NCI-H2081 (cell line): ENCODE measurements around the gene ARHGAP44.
A peak's percentile ranks its signal among the peaks of the same experiment; 100 is the strongest.

Experiments used
- DNase-seq, 2 experiments: peaks; one replicate each; lab custom pipeline; 2025; lab: John Stamatoyannopoulos, UW

ARHGAP44 gene

DNA sequence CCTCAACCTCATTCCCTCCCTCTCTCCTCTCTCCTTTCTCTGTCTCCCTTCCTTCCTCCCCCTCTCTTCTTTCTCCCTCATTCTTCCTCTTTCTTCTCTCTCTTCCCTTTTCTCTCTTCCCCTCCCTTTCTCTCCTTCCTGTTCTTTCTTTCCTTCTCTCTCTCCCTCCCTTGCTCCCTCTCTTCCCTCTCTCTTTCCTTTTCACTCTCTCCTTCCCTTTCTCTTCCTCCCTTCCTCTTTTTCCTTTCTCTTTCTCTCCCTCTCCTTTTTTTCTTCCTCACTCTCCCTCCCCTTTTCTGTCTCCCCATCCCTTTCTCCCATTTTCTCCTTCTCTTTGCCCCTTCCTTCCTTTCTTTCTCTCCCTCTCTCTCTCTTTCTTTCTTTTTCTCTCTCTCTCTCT is 236.4 kb downstream of the ARHGAP44 start:
- DNase-seq: no peak

DNA sequence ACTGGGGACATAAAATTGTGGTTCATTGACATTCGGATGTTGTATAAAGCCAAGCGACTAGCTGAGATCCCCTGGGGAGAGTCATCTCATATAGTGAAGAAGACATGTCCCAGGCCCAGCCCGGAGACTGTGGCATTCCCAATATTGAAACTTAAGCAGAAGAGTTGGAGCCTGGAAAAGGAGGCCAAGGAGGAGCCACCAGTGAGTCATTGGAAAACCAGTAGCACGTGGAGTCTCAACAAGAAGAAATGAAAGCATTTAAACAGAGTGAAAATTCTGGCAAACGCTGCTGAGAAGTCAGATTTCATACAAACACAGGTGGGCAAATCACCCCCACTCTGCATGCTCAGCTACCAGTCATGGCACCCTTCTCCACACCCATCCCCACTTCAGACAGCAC is 237.9 kb downstream of the ARHGAP44 start:
- no peak for DNase-seq

DNA sequence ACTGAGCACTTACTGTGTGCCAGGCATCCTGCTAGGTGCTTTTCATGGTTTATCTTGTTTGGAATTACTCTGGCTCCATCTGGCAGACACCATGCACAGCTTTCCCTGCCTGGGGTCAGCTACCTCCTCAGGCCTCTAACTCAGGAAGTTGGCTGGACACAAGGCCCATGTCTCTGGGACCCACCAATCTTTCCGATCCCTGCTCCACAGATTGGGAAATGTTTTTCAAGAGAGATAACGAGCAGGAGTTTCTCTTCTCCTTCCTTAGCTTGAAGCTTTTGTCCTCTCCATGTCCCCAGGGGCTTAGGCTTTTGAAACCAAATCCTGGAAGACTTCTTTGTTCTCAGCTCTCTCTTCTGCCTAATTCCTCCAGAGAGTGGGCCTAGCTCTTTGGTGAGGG is 240.0 kb downstream of the ARHGAP44 start:
- no peak for DNase-seq

DNA sequence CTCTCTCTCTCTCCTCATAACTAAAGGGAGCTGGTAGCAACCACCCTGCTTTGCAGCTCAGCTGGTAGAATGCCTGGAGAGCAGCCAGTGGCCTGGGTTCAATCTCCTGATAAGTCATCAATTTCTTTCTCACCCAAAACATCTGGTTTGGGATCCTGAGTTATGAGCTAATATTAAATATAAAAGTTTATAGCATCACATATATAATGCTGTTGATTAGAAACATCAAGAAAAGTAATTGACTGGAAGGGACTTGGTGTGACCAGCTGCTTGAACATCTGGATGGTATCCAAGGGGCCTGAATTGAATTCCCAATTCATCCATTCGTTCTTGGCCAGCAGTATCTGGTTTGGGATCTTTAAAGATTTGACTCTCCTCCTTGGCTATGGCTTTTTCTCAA is 240.8 kb downstream of the ARHGAP44 start:
- no peak for DNase-seq

DNA sequence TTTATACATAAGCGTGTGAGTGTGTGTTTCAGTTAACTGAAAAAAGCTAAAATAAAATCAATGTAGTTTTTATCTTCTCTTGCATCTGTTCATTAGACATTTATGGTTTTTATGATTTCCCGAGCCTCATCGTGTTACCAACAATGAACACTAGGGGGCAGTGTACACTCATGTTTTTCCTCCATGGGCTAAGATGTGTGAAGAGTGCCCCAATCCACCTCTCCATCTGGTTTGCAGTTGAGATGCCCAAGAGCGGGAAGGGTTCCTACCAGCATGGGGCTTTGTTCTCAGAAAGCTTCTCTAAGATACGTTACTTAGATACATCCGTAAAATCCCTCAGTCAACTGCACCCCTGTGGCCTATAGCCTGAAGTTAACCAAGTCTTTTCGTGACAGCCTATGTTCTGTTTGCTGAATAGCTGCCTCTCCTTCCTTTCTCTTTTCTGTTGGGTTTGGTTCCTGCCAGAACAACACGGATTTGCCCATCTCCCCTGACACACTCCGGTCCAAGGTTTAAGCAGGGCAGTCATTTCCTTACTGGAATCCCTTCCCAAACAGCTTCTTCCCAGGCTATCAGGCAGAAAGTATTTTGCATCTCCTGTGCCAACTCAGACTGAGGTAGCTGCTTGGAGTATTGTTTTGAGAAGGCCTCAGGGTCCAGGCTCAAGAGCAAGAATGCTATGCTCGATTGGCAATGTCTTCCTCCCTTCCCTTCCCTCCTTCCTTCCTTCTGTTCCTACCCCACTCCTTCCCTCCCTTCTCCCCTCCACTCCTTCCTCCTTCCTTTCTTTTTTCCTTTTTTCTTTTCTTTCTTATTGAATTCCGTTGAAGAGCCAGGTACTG is 241.4 kb downstream of the ARHGAP44 start:
- DNase-seq: peak in 1 of 2 experiments; percentile 35

DNA sequence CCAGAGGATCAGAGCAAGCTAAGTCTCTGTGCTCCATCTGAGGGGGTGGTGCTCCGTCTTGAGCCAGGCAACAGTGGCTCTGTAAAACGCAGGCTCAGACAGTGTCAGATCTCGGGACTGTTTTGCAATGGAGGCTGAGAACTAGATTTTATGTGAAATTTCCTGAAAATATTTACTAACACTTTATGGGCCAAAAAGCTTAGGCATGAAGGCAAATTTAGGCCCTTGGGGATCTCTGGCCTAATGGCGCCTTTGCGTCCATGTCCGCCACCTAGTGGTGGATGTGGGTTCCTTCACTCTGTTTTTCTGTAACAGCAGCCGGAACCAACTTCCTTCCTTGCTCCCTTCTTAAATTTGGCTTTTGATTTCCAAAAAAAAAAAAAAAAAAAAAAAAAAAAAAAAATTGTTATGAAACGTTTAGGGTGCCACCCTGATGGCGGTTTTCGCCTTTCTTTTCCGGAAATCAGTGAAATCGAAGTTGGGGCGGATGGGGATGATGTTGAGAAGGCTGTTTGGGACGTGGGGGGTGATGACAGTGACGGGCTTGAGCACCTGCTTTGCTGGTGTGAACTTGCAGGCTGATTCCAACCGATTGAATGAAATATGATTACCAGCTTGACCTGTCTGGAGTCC is 242.5 kb downstream of the ARHGAP44 start:
- peak; percentile 1 to 17 for DNase-seq

DNA sequence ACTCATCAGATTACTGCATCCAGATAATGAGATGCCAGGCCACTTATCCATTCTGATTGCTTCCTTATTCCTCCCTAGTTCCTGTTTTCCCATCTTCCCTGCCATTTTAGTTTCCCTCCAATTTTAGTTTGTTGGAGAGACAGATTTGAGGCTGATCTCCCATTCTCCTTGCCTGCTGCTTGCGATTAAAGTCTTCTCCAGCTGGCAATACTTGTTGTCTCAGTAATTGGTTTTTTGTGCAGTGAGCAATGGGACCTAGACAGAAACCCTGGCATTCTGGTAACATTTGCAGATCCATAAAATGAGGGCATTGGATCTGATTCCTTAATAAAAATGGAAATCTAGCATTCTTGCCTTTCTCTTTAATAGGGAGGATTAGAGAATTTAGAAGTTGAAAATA is 246.1 kb downstream of the ARHGAP44 start:
- DNase-seq: no peak

DNA sequence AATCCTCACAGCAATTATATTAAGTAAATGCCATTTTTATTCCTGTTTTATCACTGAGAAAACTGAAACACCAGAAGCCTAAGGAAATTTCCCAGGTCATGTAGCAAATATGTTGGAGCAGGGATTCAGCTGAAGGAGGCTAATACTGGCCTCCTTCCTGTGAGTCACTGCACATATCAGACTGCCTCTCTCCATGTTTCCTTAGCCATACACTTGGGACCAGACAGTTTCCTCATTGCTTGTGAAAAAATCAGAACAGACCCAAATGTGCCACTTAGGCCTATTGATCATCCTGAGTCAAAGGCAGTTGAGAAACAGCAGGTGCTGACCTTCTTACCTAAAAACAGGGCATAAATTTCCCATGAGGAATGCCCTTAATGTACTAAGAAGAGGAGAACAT is 247.5 kb downstream of the ARHGAP44 start:
- DNase-seq: no peak

DNA sequence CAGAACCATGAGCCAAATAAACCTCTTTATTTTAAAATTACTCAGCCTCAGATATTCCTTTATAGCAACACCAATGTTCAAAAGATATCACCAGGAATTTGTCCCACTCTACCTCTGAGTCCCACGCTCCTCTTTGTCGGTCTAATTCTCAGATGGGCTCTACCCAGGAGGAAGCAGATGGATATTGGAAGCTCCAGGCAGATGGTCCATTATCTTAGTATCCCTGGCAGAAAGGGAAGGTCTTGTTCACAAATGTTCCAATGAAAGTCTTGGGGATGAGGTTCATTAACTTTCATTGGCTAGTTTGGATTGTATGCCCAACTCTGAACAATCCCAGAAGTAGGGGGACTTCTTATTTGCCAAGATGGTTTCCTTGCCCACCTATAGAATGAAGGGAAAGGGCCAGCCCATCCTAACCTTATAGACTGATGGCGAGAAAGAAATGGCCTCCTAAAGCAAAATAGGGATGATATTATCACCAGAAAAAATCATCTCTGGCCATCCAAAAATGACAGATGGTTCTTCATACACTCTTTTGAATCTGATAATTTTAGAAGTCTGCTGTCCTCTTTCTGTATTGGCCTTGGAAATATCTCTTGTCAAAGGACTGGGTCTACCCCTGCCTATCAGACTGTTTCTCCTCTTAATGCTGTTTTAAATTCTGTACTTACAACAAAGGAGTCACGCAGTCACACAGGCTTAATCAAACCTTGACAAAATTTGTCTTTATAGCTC is 249.8 kb downstream of the ARHGAP44 start:
- no peak for DNase-seq
